Ascending aorta (tissue), 2 donors: Measurements from ENCODE around the gene KIF18B. TPM values are rescaled to one million over a fixed set of nuclear protein-coding genes. Genes with fewer than 3 reads are reported as not detected.

Experiments used
- DNase-seq, 2 donors: peaks; one replicate each; pipeline ENCODE4 v3.0.0-alpha.2; 2019; ENCODE audit warnings: low spot score in 2 of 2
- H3K27ac ChIP-seq, 2 donors: fragments of 200-600 bp; sonication (generic); one replicate each; pipeline ENCODE4 v1.5.1; 2016 to 2017; ENCODE audit warnings: mild to moderate bottlenecking in 1 of 2
- H3K27me3 ChIP-seq: fragments of 200-600 bp; sonication (generic); one replicate; pipeline ENCODE4 v1.5.1; 2017
- H3K36me3 ChIP-seq, 2 donors: fragments of 200-600 bp; sonication (generic); one replicate each; pipeline ENCODE4 v1.5.1; 2016
- H3K4me1 ChIP-seq, 2 donors: fragments of 200-600 bp; sonication (generic); one replicate each; pipeline ENCODE4 v1.5.1; 2016 to 2017; ENCODE audit warnings: mild to moderate bottlenecking in 1 of 2
- H3K4me3 ChIP-seq, 2 donors: fragments of 200-600 bp; sonication (generic); one replicate each; pipeline ENCODE4 v1.5.1; 2016 to 2017; ENCODE audit warnings: mild to moderate bottlenecking in 1 of 2
- H3K9me3 ChIP-seq, 2 donors: fragments of 200-600 bp; sonication (generic); one replicate each; pipeline ENCODE4 v1.5.1; 2016
- intact Hi-C: fragments of 100-400 bp; cut with DNase I; formaldehyde crosslinking; loops from one replicate; pipeline ENCODE4 v1.15.1; 2023
- total RNA-seq: library from RNA; depleted of rRNA; stranded (reverse); fragments of >200 nt; gene quantifications from one replicate; pipeline ENCODE4 v1.1.0, GENCODE V29; 2016
- TF ChIP-seq, protein P1 (sequence below), 3 experiments: fragments of 200-600 bp in 2 of 3; fragments of 450-650 bp in 1 of 3; sonication (generic) in 2 of 3; IDR thresholded peaks; one replicate each; pipeline ENCODE4 v1.5.1; 2016 to 2019; ENCODE audit warnings: antibody characterized with exemption in 3 of 3, mild to moderate bottlenecking in 1 of 3, moderate library complexity in 1 of 3

KIF18B gene
- total RNA-seq, 1 donor from 2014 or later, result not detected

GRCh38 chr17:44979426-44979995, 31.9 kb upstream of the KIF18B start:
- TF ChIP-seq, protein P1, sequence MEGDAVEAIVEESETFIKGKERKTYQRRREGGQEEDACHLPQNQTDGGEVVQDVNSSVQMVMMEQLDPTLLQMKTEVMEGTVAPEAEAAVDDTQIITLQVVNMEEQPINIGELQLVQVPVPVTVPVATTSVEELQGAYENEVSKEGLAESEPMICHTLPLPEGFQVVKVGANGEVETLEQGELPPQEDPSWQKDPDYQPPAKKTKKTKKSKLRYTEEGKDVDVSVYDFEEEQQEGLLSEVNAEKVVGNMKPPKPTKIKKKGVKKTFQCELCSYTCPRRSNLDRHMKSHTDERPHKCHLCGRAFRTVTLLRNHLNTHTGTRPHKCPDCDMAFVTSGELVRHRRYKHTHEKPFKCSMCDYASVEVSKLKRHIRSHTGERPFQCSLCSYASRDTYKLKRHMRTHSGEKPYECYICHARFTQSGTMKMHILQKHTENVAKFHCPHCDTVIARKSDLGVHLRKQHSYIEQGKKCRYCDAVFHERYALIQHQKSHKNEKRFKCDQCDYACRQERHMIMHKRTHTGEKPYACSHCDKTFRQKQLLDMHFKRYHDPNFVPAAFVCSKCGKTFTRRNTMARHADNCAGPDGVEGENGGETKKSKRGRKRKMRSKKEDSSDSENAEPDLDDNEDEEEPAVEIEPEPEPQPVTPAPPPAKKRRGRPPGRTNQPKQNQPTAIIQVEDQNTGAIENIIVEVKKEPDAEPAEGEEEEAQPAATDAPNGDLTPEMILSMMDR (IDR thresholded peaks at IDR 0.05), result no peak
- no peak overlapping the region for H3K4me3 ChIP-seq
- intact Hi-C loops, result no loop called here
- DNase-seq, result no peak
- H3K27me3 ChIP-seq, result no peaks in the 10 kb centered on the region
- no peaks in the 10 kb centered on the region for H3K4me1 ChIP-seq
- no peak overlapping the region for H3K27ac ChIP-seq
- no peaks in the 10 kb centered on the region for H3K36me3 ChIP-seq
- no peaks in the 10 kb centered on the region for H3K9me3 ChIP-seq

DNA sequence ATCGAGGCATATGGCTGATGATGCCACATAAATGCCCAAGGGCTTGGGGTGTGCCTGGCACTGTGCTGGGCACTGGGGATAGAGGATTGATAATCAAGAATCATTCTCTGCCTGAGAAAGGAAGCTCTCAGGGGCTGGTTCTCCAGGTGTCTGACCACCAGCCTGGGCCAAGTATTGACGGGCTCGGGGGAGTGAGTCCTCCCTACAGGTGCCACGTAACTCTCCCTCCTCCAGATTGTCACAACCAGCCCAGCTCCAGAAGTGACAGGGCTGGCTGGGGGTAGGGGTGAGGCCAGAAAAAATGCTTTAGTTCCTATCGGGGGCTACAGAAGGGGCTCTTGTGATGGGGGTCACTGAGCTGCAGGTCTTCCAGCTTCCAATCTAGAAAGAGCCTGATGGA, 31.2 kb upstream of the KIF18B start:
- Histone ChIP-seq H3K9me3 (no peaks in the 10 kb centered on the region), H3K36me3 (no peaks in the 10 kb centered on the region), H3K4me3 (no peak overlapping the region), H3K27me3 (no peaks in the 10 kb centered on the region), H3K4me1 (no peaks in the 10 kb centered on the region), H3K27ac (no peak overlapping the region)
- intact Hi-C loops, result no loop called here
- DNase-seq, result no peak
- TF ChIP-seq, protein P1 (IDR thresholded peaks at IDR 0.05), result no peak

- Histone ChIP-seq H3K27ac (no peak overlapping the region), H3K4me1 (no peaks in the 10 kb centered on the region)
Observed at GRCh38 chr17:44977814-44978550, 30.4 kb upstream of the KIF18B start.

DNA sequence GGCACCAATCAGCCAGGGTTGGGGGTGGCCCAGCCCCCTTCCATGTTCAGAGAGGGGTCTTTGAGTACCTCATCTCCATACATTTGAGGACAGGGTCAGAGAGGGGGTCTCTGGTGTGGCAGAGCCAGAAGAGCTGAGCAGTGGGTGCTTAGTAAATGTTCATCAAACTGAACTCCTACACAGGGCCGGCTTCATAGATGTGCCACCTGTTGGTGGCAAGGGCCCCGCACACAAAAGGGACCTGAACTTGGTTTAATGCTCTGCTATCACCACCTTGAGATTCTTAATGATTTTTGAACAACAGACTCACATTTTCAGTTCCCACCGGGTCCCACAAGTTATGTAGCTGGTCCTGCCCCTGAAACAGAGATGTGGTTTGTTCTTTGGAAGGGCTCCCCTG, 29.5 kb upstream of the KIF18B start:
- intact Hi-C loops, result no loop called here
- TF ChIP-seq, protein P1 (IDR thresholded peaks at IDR 0.05), result no peak
- no peaks in the 10 kb centered on the region for H3K4me1 ChIP-seq
- H3K36me3 ChIP-seq, result no peaks in the 10 kb centered on the region
- H3K27ac ChIP-seq, result no peak overlapping the region
- no peak overlapping the region for H3K4me3 ChIP-seq
- no peaks in the 10 kb centered on the region for H3K27me3 ChIP-seq
- no peak for DNase-seq
- H3K9me3 ChIP-seq, result no peaks in the 10 kb centered on the region

More at GRCh38 chr17:44977814-44978550, 30.4 kb upstream of the KIF18B start:
- no peak for DNase-seq
- TF ChIP-seq, protein P1 (IDR thresholded peaks at IDR 0.05), result no peak
- H3K9me3 ChIP-seq, result no peaks in the 10 kb centered on the region
- intact Hi-C loops, result no loop called here
- H3K4me3 ChIP-seq, result no peak overlapping the region
- no peaks in the 10 kb centered on the region for H3K27me3 ChIP-seq
- H3K36me3 ChIP-seq, result no peaks in the 10 kb centered on the region

- H3K9me3 ChIP-seq, result no peaks in the 10 kb centered on the region
- no peaks in the 10 kb centered on the region for H3K4me1 ChIP-seq
- H3K27ac ChIP-seq, result no peak overlapping the region
- intact Hi-C loops, result no loop called here
- H3K4me3 ChIP-seq, result no peak overlapping the region
- no peaks in the 10 kb centered on the region for H3K27me3 ChIP-seq
- no peak for DNase-seq
- no peaks in the 10 kb centered on the region for H3K36me3 ChIP-seq
- TF ChIP-seq, protein P1 (IDR thresholded peaks at IDR 0.05), result no peak
Observed at GRCh38 chr17:44976206-44976605, 28.6 kb upstream of the KIF18B start.
